G401 (cell line): Measurements from ENCODE around the gene OTUB2. TPM values are rescaled to one million over a fixed set of nuclear protein-coding genes. Genes with fewer than 3 reads are reported as not detected.

ENCODE experiments used
- DNase-seq: peaks from one replicate; pipeline ENCODE4 v3.0.0-alpha.2; 2015; ENCODE audit warnings: low spot score
- in situ Hi-C: cut with HindIII; loops from 2 replicates; pipeline ENCODE4 v1.10.0; 2016; ENCODE audit warnings: low sequenced_read_pairs, mixed read lengths
- total RNA-seq: library from RNA; depleted of rRNA; stranded (reverse); fragments of >200 nt; shearing (Covaris generic); gene quantifications from 2 replicates; pipeline ENCODE4 v1.2.3, GENCODE V29; 2014

OTUB2 gene
- total RNA-seq, 1 experiment from 2014 or later = 3.3 TPM

GRCh38 chr14:93994919-93995682 lies 31.0 kb upstream of the OTUB2 start:
- in situ Hi-C loops = no loop called here
- peak; percentile 82 for DNase-seq

GRCh38 chr14:93996130-93996695 lies 29.9 kb upstream of the OTUB2 start:
- no peak for DNase-seq

GRCh38 chr14:93997082-93997481 lies 29.1 kb upstream of the OTUB2 start, which contains the start of gene CCDC197:
CCDC197 (plus strand) TSS chr14:93997301; CDS start chr14:93998132, 831 bp downstream.
- DNase-seq = no peak
- in situ Hi-C loops = no loop called here

More at GRCh38 chr14:93996130-93996695, 29.9 kb upstream of the OTUB2 start:
- in situ Hi-C loops = no loop called here

GRCh38 chr14:93997916-93998870 lies 27.9 kb upstream of the OTUB2 start:
- in situ Hi-C loops = no loop called here
- no peak for DNase-seq

GRCh38 chr14:93998871-93999403 lies 27.2 kb upstream of the OTUB2 start:
- DNase-seq = no peak
- in situ Hi-C loops = no loop called here

GRCh38 chr14:93999573-93999972 lies 26.6 kb upstream of the OTUB2 start:
- in situ Hi-C loops = no loop called here

GRCh38 chr14:94000267-94000666 lies 25.9 kb upstream of the OTUB2 start:
- in situ Hi-C loops = no loop called here
- DNase-seq = no peak

More at GRCh38 chr14:93999573-93999972, 26.6 kb upstream of the OTUB2 start:
- no peak for DNase-seq

- DNase-seq = no peak
- in situ Hi-C loops = no loop called here
These were observed 25.1 kb upstream of the OTUB2 start for GRCh38 chr14:94001016-94001415.

GRCh38 chr14:94001501-94002396 lies 24.4 kb upstream of the OTUB2 start:
- in situ Hi-C loops = no loop called here
- DNase-seq = peak; percentile 84

GRCh38 chr14:94003397-94003796 lies 22.7 kb upstream of the OTUB2 start:
- in situ Hi-C loops = no loop called here
- DNase-seq = no peak

- DNase-seq = no peak
- in situ Hi-C loops = no loop called here
These were observed 22.1 kb upstream of the OTUB2 start for GRCh38 chr14:94004015-94004414.

GRCh38 chr14:94005324-94006073 lies 20.6 kb upstream of the OTUB2 start:
- DNase-seq = no peak
- in situ Hi-C loops = no loop called here

GRCh38 chr14:94008234-94008633 lies 17.9 kb upstream of the OTUB2 start:
- DNase-seq = no peak

GRCh38 chr14:94009767-94010166 lies 16.4 kb upstream of the OTUB2 start:
- in situ Hi-C loops = no loop called here

More at GRCh38 chr14:94008234-94008633, 17.9 kb upstream of the OTUB2 start:
- in situ Hi-C loops = no loop called here

GRCh38 chr14:94010625-94011024 lies 15.5 kb upstream of the OTUB2 start:
- no peak for DNase-seq
- in situ Hi-C loops = no loop called here

More at GRCh38 chr14:94009767-94010166, 16.4 kb upstream of the OTUB2 start:
- no peak for DNase-seq

GRCh38 chr14:94011795-94012194 lies 14.3 kb upstream of the OTUB2 start:
- in situ Hi-C loops = no loop called here
- DNase-seq = no peak

GRCh38 chr14:94014382-94014781 lies 11.8 kb upstream of the OTUB2 start:
- in situ Hi-C loops = no loop called here
- no peak for DNase-seq

GRCh38 chr14:94015223-94015622 lies 10.9 kb upstream of the OTUB2 start:
- in situ Hi-C loops = no loop called here

More at GRCh38 chr14:94015223-94015622, 10.9 kb upstream of the OTUB2 start:
- no peak for DNase-seq
